AG10803 (cell line): ENCODE data around the gene DPP6.

Source experiments
- DNase-seq: peaks from one replicate; pipeline ENCODE4 v3.0.0; 2010; ENCODE audit warnings: low read depth
- H3K4me3 ChIP-seq: 2 replicates; pipeline ENCODE4 v1.5.1; 2011; ENCODE audit warnings: mild to moderate bottlenecking, low read length, control low read depth
- CTCF ChIP-seq: conservative IDR thresholded peaks from 2 replicates; pipeline ENCODE4 v1.5.1; 2011; ENCODE audit warnings: mild to moderate bottlenecking, low read length, control low read depth, inconsistent platforms

DPP6 gene

GRCh38 chr7:154770361-154770760 lies 718.2 kb downstream of the DPP6 start:
- TF ChIP-seq CTCF = no peak
- no peak overlapping the region for H3K4me3 ChIP-seq
- no peak for DNase-seq

GRCh38 chr7:154770962-154771361 lies 718.8 kb downstream of the DPP6 start:
- no peak overlapping the region for H3K4me3 ChIP-seq
- TF ChIP-seq CTCF = no peak
- DNase-seq = no peak

GRCh38 chr7:154774303-154774969 lies 722.2 kb downstream of the DPP6 start:
- H3K4me3 ChIP-seq = no peak overlapping the region
- TF ChIP-seq CTCF = no peak
- no peak for DNase-seq

- H3K4me3 ChIP-seq = no peak overlapping the region
- DNase-seq = no peak
- no peak for TF ChIP-seq CTCF
These were observed 723.5 kb downstream of the DPP6 start for GRCh38 chr7:154775681-154776080.

GRCh38 chr7:154776350-154776749 lies 724.2 kb downstream of the DPP6 start:
- no peak overlapping the region for H3K4me3 ChIP-seq
- no peak for DNase-seq
- TF ChIP-seq CTCF = no peak

- DNase-seq = peak; percentile 3
- H3K4me3 ChIP-seq = no peak overlapping the region
- TF ChIP-seq CTCF = no peak
These were observed 724.8 kb downstream of the DPP6 start for GRCh38 chr7:154777023-154777422.

GRCh38 chr7:154777489-154777888 lies 725.3 kb downstream of the DPP6 start:
- no peak for DNase-seq
- TF ChIP-seq CTCF = no peak
- no peak overlapping the region for H3K4me3 ChIP-seq
